Urinary bladder (tissue), 4 donors: ENCODE results near the gene VEGFD. TPM values are rescaled to one million over a fixed set of nuclear protein-coding genes. Genes with fewer than 3 reads are reported as not detected.

Source experiments
- DNase-seq: peaks from one replicate; pipeline ENCODE4 v3.0.0-alpha.2; 2015; ENCODE audit errors: extremely low spot score
- H3K27ac ChIP-seq: one replicate; pipeline ENCODE4 v1.5.1; 2013; ENCODE audit warnings: low read depth, mild to moderate bottlenecking, moderate library complexity
- H3K36me3 ChIP-seq: one replicate; pipeline ENCODE4 v1.6.1; 2013; ENCODE audit warnings: mild to moderate bottlenecking, moderate library complexity; ENCODE audit not compliant: insufficient read depth
- H3K4me1 ChIP-seq: one replicate; pipeline ENCODE4 v1.6.1; 2013; ENCODE audit warnings: mild to moderate bottlenecking, moderate library complexity; ENCODE audit not compliant: insufficient read depth
- H3K4me3 ChIP-seq: one replicate; pipeline ENCODE4 v1.5.1; 2013; ENCODE audit warnings: low read depth, low read length
- WGBS: extraction: QIAGEN DNeasy Blood & Tissue Kit; methylation state at CpG from one replicate; pipeline ENCODE4 v1.1.7; 2013; 5-methylcytosine and 5-hydroxymethylcytosine counted together
- polyA plus RNA-seq: library from polyadenylated mRNA; stranded (reverse); fragments of 200-250 nt; gene quantifications from one replicate; pipeline ENCODE4 v1.2.3, GENCODE V29; 2013
- total RNA-seq: library from RNA; depleted of rRNA; stranded (reverse); fragments of >200 nt; gene quantifications from one replicate; pipeline ENCODE4 v1.2.3, GENCODE V29; 2014
- donor health status: healthy with polysubstance abuse.
- donor health status: healthy.

The VEGFD gene
- total and polyA plus RNA-seq, 2 donors: 0.94 to 2.6 TPM

DNA sequence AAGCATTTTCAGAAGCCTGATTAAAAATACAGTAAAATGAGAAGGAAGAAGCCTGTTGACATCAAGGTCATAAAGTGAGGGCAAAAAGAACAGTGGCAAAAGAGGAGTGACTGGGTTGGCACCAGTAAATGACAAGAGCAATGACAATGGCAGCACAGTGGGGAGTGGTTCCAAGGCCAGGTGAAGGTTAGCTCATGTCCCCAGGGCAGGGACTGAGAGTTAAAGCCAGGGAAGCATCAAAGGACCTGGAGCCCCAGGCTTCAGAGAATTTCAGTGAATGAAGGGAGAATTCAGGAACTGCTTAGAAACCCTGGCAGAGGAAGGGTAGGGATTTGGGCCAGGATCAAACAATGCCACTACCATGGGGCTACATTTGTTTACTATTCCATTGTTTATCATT lies 40.1 kb downstream of the VEGFD start:
- Histone ChIP-seq H3K4me1 (no peaks in the 10 kb centered on the region), H3K36me3 (no peaks in the 10 kb centered on the region), H3K4me3 (no peak overlapping the region), H3K27ac (no peak overlapping the region)
- DNase-seq: no peak

DNA sequence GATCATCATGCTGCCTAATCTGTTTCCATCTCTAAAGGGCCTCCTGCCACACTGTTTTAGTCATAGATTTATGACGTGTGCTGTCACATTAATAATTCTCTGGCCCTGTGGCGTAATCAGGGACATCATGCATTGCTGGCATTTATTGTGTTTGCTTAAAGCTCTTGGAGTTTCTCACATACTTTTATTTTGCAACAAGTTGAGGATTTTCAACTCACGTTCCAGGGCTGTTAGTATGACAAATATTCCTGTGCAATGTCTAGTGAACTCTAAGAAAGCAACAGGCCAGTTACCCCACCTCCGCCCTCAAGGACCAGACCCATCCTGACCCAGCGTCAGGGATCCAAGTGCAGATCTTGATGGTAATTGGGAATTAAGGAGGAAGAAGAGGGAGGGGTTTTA lies 41.1 kb downstream of the VEGFD start:
- Histone ChIP-seq H3K4me1 (no peaks in the 10 kb centered on the region), H3K27ac (no peak overlapping the region), H3K36me3 (no peaks in the 10 kb centered on the region), H3K4me3 (no peak overlapping the region)
- no peak for DNase-seq
- WGBS: 49% methylated on average over 5 of the region's 5 CpGs

DNA sequence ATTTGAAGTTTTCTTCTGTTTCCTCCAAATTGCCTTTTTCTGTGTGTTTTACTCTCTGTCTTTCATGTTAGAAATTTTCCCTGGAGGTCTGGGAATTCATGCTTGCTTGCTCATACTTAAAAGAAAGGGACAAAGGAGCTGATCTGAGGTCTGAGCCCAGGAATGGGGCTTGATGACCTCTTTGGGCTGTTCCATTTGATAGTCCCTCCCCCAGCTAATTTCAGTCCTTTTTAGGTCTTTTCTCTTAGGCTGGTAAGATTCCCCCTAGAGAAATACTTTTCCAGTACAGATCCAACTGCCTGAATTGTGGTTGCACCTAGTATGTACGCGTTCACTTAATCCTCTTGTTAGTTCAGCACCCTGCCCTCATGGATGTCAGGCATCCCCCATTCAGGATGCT lies 43.3 kb downstream of the VEGFD start:
- WGBS: 86% methylated on average over 2 of the region's 2 CpGs
- DNase-seq: no peak
- Histone ChIP-seq H3K4me3 (no peak overlapping the region), H3K4me1 (no peaks in the 10 kb centered on the region), H3K36me3 (no peaks in the 10 kb centered on the region), H3K27ac (no peak overlapping the region)

DNA sequence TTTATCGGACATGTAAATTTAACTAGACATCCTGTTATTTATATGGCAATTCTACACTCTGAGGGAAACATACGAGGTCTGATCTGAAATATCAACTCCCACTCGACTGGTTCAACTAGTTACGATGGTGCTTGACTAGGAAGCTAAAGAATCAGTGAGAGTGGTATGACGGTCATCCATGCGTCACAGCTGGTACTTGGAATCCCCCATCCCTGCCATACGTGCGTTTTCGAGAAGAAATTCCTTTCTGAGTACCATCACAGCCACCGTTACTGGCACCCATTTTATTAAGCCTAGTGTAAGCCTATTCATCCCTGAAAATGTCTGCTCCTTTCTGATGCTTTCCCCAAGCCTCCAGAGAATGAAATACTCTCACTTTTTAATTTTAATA lies 48.2 kb downstream of the VEGFD start:
- peak; percentile 56 for DNase-seq
- no peaks in the 10 kb centered on the region for H3K4me1 ChIP-seq
- H3K4me3 ChIP-seq: peak overlapping the region; percentile 14
- no peak overlapping the region for H3K27ac ChIP-seq
- no peaks in the 10 kb centered on the region for H3K36me3 ChIP-seq
- under 1% methylated on average over 10 of the region's 10 CpGs for WGBS

DNA sequence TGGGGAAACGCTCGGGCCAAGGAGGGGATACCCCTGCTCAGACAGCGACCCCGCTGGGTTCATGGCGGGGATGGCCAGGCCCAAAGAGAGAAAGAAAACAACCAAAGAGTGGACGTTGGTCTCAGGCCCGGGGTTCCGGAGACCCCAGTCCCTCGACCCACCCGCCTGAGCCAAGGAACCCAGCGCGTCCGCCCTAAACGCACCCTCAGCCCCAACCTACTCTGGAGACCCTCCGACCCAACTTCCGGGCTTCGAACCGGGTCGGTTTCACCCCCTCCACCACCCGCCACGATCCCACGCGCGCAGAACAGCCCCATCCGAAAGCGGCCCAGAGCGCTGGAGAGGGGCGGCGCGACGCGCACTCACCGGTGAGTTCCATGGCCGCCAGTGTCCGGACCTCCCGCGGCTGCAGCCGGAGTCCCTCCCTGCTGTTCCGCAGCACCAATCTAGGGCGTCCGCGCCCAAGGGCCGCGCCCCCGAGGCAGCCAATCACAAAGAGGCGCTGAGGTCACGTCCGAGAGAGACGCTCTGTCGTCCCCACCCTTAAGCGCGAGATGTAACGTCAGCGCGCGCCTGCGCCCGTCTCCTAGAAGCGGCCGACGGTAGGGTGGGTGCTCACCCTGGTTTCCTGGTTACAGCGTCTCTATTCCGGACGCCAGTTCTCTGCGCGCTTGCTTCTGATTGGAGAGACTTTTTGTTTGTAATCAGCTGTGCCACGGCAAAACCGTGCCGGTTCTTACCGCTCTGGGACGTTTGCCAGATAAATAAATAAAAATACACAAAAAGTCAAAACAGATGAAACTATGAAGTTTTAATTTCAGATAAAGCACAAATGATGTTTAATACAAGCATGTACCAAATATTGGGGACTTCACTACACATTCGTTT lies 48.8 kb downstream of the VEGFD start, which contains the start of gene PIGA:
TSS of gene PIGA (minus strand) at position 389 of the 888 bp plus-strand sequence. CDS start 3,593 bp downstream, outside the sequence.
- peak within 1 kb of the TSS; percentile 80 for H3K27ac ChIP-seq
- WGBS: under 1% methylated on average over 72 of the region's 72 CpGs
- peak within 1 kb of the TSS; percentile 67 for H3K4me3 ChIP-seq
- DNase-seq: peak; percentile 86
- no peaks in the 10 kb centered on the region for H3K4me1 ChIP-seq
- no peaks in the 10 kb centered on the region for H3K36me3 ChIP-seq

DNA sequence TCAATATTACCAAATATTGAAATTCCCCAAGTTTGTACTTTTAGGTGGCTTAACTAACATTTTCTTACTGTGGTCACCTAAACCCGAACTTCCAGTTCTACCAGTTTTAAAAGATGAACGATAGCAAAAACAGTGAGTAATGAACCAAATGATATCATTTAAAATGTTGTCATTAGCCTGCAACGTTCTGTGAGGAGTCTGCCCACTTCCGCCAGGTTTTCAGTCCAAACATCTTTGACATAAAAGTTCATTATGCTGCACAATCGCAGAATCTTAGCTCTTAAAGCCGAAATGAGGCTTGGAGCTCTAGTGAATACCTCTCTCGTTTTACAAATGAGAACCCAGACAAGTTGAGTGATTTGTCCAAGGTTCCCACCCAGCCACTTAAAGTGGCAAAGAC lies 49.7 kb downstream of the VEGFD start:
- no peaks in the 10 kb centered on the region for H3K36me3 ChIP-seq

DNA sequence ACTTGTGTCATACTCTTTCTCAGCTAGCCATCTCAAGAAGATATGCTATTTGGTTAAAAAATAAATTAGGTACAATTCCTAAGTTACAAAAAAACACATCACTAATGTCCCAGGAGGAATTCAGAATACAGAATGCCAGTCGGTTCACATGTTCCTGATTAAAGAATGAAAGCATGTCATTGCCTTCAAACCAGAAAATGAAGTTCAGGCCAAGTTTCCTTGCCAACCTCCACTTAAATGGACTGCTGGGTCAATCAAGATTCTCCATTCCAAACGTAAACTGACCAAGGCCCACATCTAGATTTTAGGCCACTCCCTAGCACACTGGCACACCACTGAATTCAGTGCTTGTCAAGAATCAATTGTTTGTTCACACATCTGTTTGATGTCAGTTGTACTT lies 55.4 kb downstream of the VEGFD start:
- no peak for DNase-seq
- H3K36me3 ChIP-seq: no peaks in the 10 kb centered on the region
- 73% methylated on average over 2 of the region's 2 CpGs for WGBS
- no peaks in the 10 kb centered on the region for H3K4me1 ChIP-seq
- no peak overlapping the region for H3K27ac ChIP-seq
- H3K4me3 ChIP-seq: no peak overlapping the region

More for the DNA sequence above, 49.7 kb downstream of the VEGFD start:
- no peak for DNase-seq
- WGBS: 14% methylated on average over 7 of the region's 7 CpGs
- Histone ChIP-seq H3K4me1 (no peaks in the 10 kb centered on the region), H3K4me3 (peak overlapping the region; percentile 67), H3K27ac (peak overlapping the region; percentile 80)

DNA sequence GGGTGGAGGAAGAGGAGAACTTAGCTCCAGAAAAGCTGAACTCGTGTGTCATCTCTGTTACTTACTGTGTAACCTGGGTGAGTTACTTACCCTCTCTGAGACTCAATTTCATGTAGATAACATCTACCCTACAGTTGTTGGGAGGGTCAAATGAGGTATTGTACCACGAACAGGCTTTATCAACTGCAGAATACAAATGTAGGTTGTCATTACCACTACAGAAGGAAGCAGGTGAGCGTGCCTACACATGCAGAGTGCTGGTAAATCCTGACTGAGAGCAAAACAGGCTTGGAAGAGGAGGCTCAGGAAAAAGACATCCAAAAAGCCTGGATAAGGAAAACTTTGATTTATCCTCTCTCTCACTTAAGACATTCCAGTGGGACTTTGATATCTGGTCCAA lies 56.1 kb downstream of the VEGFD start:
- no peaks in the 10 kb centered on the region for H3K36me3 ChIP-seq
- no peaks in the 10 kb centered on the region for H3K4me1 ChIP-seq
- H3K4me3 ChIP-seq: no peak overlapping the region
- WGBS: 81% methylated on average over 3 of the region's 3 CpGs
- no peak overlapping the region for H3K27ac ChIP-seq
- DNase-seq: no peak

DNA sequence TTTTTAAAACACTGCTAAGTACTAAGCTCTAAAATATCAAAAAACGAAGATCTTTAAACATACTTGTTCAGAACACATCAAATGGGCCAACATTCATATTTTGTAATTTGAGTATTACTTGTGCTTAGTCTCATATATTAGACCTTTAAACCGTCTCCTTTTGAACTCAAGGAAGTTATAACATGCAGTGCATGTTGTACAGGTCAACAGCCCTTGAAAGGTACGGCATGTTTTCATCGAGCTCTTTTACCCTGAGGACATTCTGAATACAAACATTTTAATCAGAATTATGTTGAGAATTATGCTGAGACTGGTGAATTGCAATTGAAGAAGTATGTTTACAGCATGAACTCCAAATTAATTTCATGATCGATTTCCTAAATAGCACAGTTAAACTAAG lies 61.7 kb downstream of the VEGFD start:
- 96% methylated on average over 5 of the region's 5 CpGs for WGBS
- no peak for DNase-seq
- no peaks in the 10 kb centered on the region for H3K4me1 ChIP-seq
- H3K27ac ChIP-seq: no peak overlapping the region
- H3K36me3 ChIP-seq: no peaks in the 10 kb centered on the region
- H3K4me3 ChIP-seq: no peak overlapping the region

DNA sequence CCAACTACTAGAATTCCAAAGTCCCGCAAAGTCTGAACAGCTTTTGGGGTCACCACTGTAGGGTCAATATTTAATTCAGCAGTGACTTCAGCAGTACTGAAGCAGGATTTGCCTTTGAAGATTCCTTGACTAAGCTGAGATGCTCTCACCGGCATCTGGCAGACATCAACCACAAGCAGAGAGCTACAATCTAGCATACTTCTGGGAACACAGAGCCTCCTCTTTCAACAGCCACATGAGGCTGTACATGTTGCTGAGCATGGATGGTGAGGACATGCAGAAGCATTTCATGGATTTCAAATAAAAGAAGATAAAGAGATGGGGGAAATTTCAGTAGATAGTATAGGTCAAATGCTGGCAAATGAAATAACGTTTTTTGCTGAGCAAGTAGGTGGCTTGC lies 62.1 kb downstream of the VEGFD start:
- H3K36me3 ChIP-seq: no peaks in the 10 kb centered on the region
- H3K4me1 ChIP-seq: no peaks in the 10 kb centered on the region
- no peak for DNase-seq
- 74% methylated on average over 3 of the region's 3 CpGs for whole genome bisulfite sequencing
- no peak overlapping the region for H3K27ac ChIP-seq
- H3K4me3 ChIP-seq: no peak overlapping the region

DNA sequence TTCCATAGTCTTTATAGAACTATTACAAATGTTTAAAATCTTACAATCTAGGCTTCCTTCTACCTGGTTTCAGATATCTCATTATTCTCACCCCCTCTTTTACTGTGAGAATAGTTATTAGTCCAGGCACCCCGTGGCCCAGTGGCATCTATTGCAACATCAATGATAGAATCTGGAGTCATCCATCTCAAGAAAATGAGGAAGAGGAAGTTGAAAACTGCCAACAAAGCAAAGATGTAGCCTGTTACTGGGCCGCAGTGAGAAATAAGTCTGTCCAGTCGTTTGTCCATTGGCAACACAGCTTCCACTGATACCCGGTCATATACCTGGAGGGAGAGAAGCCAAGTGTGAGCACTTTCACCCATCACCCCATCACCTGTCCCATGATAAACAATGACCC lies 62.8 kb downstream of the VEGFD start:
- no peak for DNase-seq
- no peak overlapping the region for H3K4me3 ChIP-seq
- WGBS: 83% methylated on average over 4 of the region's 4 CpGs
- H3K36me3 ChIP-seq: no peaks in the 10 kb centered on the region
- no peaks in the 10 kb centered on the region for H3K4me1 ChIP-seq
- H3K27ac ChIP-seq: no peak overlapping the region

DNA sequence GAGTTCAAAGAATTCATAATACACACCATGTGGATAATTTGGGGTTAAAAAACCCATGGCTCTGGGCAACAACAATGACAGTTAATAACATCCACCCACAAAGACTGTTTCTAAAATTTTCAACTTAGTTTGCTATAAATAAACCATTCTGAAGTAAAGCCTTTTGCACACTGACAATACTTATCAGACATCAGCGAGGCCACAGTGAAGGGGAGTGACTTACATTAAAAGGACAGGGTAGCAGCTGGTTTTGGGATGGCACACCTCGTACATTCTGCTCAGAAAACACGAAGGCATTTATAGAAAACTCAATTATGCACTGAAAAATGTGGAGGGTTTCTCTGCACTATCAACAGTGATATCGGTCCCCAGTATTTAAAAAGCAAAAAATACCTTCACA lies 63.9 kb downstream of the VEGFD start:
- Histone ChIP-seq H3K4me1 (no peaks in the 10 kb centered on the region), H3K36me3 (no peaks in the 10 kb centered on the region), H3K27ac (no peak overlapping the region), H3K4me3 (no peak overlapping the region)
- WGBS: 71% methylated on average over 4 of the region's 4 CpGs
- DNase-seq: no peak

DNA sequence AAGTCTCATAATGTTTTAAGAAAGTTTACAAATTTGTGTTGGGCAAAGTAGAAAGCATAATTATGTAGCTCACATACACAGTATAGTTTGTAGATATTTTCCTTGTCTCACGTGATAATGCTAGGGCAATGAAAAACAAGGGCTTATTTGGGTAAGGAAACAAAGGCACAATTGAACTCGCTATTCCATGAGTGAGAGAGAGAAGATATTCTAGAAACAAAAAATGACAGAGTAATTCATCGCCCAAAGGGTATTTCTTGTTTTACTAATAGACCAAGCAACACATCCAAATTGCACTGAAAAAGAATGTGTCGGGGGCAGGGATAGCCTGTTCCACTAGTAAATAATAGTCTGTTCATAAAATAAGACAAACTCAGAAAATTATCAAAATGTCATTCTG lies 65.1 kb downstream of the VEGFD start:
- 91% methylated on average over 4 of the region's 4 CpGs for WGBS
- Histone ChIP-seq H3K36me3 (no peaks in the 10 kb centered on the region), H3K27ac (no peak overlapping the region), H3K4me1 (no peaks in the 10 kb centered on the region), H3K4me3 (no peak overlapping the region)
- DNase-seq: no peak

DNA sequence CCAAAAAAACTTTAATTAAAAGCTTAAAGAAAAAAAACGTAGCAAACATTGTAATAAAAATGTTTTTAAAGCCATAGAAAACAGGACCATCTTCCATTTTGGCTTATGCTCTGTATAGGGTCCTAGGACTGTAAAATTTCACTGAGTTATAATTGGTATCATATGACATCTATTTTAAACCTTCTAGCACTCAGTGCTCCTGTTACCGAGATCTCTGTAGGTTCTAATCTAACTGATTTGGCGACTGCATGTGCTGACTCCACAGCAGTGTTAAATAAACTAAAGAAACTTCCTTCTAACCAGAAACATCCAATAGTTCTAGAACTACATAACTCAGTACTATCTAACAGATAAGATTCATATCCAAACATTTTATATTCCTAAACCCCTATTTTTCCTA lies 68.7 kb downstream of the VEGFD start, which contains the start of gene ASB11:
TSS of gene ASB11 (minus strand) at position 132 of the 400 bp plus-strand sequence. CDS start at position 97, 35 bp downstream.
- 26% methylated on average over 3 of the region's 3 CpGs for WGBS
- Histone ChIP-seq H3K36me3 (no peaks in the 10 kb centered on the region), H3K27ac (no peak within 1 kb of the TSS), H3K4me3 (no peak within 1 kb of the TSS), H3K4me1 (no peaks in the 10 kb centered on the region)
- no peak for DNase-seq
